NCI-H187 (cell line): ENCODE measurements around the gene CLINT1.

ENCODE experiments used
- DNase-seq, 2 experiments: peaks; one replicate each; lab custom pipeline; 2025; lab: John Stamatoyannopoulos, UW

Gene CLINT1

GRCh38 chr5:157820593-157821252 is 38.2 kb downstream of the CLINT1 start:
- no peak for DNase-seq

DNA sequence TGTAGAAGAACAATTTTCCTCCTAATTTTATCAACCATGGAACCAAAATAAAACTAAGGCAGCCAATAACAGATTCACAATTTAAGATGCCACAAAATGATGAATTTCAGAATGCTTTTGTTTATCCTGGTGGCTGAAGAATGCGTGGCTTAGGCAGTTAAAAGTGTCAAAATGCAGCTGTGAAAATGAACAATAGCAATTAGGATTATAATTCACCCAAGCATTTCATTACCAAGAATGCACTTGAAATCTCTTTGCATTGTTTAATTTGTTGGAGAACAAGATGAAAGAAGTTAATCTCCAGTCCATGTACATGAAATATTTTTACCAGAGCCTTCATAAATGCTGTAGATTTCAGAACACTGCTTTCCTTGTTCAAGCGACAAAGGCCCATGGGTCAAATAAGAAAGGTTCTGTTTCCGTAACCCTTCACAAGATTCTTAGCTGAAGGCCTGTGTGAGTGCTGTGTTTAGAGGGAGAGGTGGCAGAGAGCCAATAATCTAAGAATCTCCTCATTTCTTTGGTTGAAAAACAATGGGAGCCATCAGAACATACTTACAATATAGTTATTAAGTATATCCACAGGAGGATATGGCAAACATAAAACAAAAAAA is 39.3 kb downstream of the CLINT1 start:
- DNase-seq: no peak

GRCh38 chr5:157818368-157818767 is 40.6 kb downstream of the CLINT1 start:
- no peak for DNase-seq

GRCh38 chr5:157817928-157818327 is 41.0 kb downstream of the CLINT1 start:
- DNase-seq: no peak

DNA sequence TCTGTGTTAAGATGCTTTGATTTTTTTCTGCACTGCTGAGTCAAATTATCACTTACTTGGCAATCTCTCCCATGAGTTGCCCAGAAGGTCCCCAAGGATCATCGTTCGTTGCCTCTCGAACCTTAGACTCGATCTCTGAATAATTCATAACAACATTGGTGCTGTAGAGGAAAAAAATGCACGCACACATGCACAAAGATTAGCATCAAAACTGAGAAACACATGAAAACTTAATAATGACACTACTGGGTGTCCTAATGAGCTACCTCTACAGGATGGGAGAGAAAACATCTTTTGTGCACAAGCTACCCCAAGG is 41.6 kb downstream of the CLINT1 start:
- DNase-seq: no peak

DNA sequence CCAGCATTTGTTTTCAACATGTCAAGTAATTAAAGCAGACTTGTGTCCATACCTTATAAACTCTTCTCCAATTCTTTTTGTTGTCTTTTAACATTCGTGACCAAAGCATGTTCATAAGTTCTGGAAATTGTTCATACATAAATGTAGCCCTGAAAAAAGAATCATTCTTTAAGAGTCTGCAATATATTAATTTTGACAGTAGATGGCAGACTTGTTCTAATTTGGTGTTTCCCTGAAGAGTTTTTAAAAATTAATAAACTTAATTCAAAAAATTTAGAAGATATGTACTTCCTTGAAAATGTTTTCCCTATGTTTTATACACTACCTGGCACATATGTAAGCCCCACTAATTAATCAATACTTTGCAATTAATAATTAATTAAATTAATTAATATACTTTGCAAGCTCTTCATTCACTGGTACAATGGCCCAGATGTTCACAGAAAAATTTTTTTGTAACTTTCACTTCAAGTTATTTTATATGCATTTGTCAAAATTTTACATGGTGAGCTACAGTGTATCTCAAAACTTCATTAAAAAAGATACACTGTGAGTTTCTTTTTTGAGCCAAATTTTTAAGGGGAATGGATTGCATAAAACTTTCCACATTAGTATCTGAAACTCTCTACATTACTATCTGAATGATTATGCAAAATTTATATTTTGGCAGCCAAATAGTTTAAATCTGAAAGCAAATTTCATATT is 42.1 kb downstream of the CLINT1 start:
- DNase-seq: no peak

- no peak for DNase-seq
These were observed 46.9 kb downstream of the CLINT1 start for GRCh38 chr5:157812086-157812485.

- DNase-seq: no peak
These were observed 50.9 kb downstream of the CLINT1 start for GRCh38 chr5:157808043-157808442.

- no peak for DNase-seq
These were observed 56.2 kb downstream of the CLINT1 start for GRCh38 chr5:157802736-157803135.

- no peak for DNase-seq
These were observed 58.8 kb downstream of the CLINT1 start for GRCh38 chr5:157800137-157800536.

GRCh38 chr5:157799578-157799977 is 59.4 kb downstream of the CLINT1 start:
- DNase-seq: no peak

DNA sequence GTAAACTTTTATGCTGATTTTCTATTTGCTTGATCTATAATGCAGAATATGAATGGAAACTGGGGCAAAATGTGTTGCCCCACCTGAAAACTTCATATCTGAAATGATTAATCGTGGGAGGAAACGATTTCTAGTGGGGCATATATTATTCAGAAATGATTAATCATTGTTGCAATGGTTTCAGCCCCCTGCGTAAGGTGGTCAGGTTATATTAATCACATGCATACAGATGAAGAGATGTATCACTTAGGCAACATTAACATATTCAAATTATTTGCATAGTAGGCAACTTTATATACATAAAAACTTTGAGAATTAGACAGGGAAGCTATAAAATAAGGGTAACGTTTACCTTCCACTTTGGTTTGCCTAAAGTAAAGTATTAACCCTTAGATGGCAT is 65.6 kb downstream of the CLINT1 start:
- no peak for DNase-seq

DNA sequence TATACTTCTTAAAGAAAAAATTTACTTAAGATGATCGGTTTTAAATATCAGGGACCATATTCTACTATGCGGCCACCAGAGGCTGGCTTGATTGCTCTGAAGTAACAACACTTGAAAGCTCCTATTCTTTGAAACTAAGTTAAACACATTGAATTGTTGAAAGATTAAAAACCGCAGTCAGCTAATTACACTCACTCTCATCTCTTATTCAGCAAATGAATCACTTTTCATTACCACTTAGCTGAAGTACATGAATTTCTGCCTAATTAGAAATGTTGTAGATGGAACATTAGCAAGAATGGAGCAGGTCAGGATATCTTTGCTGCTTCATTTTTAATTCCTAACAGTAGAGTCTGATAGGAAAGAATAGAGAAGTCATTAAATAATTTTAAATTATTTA is 73.1 kb downstream of the CLINT1 start:
- peak in 1 of 2 experiments; percentile 23 for DNase-seq

- DNase-seq: no peak
These were observed 79.7 kb downstream of the CLINT1 start for GRCh38 chr5:157779221-157779620.

GRCh38 chr5:157778121-157778805 is 80.7 kb downstream of the CLINT1 start:
- peak; percentile 38 to 83 for DNase-seq

- DNase-seq: peak in 1 of 2 experiments; percentile 43
These were observed 86.8 kb downstream of the CLINT1 start for GRCh38 chr5:157772127-157772526.

- no peak for DNase-seq
These were observed 88.3 kb downstream of the CLINT1 start for GRCh38 chr5:157770665-157771064.

GRCh38 chr5:157767689-157768088 is 91.3 kb downstream of the CLINT1 start:
- DNase-seq: no peak

- DNase-seq: no peak
These were observed 92.0 kb downstream of the CLINT1 start for GRCh38 chr5:157766902-157767301.

DNA sequence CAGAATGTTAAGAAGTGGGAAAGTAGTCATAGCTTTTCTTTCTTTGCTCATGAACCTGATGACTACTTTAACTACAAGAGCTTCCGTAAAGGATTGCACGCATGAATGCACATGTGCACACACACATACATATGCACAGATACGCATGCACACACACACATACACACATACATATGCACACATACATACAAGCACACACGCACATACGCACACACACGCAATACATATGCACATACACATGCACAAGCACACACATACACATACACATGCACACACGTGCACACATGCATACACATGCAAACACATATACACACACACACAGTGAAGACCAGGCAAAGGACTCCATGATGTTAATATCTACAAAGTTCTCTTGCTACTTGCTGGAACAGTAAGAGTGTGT is 92.5 kb downstream of the CLINT1 start:
- DNase-seq: peak; percentile 54 to 72

GRCh38 chr5:157764531-157764930 is 94.4 kb downstream of the CLINT1 start:
- no peak for DNase-seq

GRCh38 chr5:157761690-157762621 is 97.0 kb downstream of the CLINT1 start:
- peak; percentile 37 to 64 for DNase-seq
